HG03097 (cell line): ENCODE data around the gene INPP5K.
A peak's percentile ranks its signal among the peaks of the same experiment; 100 is the strongest.
"Not testable (repeated sequence)": the region's sequence is repeated elsewhere in the genome, so short reads cannot be mapped to it uniquely, and the experiment has no call there.

ENCODE experiments used
- ATAC-seq: cut with Tn5 transposase; IDR thresholded peaks from one replicate; pipeline ENCODE4 v1.9.1; 2021; ENCODE audit not compliant: unreplicated experiment, low FRiP score

INPP5K gene

DNA sequence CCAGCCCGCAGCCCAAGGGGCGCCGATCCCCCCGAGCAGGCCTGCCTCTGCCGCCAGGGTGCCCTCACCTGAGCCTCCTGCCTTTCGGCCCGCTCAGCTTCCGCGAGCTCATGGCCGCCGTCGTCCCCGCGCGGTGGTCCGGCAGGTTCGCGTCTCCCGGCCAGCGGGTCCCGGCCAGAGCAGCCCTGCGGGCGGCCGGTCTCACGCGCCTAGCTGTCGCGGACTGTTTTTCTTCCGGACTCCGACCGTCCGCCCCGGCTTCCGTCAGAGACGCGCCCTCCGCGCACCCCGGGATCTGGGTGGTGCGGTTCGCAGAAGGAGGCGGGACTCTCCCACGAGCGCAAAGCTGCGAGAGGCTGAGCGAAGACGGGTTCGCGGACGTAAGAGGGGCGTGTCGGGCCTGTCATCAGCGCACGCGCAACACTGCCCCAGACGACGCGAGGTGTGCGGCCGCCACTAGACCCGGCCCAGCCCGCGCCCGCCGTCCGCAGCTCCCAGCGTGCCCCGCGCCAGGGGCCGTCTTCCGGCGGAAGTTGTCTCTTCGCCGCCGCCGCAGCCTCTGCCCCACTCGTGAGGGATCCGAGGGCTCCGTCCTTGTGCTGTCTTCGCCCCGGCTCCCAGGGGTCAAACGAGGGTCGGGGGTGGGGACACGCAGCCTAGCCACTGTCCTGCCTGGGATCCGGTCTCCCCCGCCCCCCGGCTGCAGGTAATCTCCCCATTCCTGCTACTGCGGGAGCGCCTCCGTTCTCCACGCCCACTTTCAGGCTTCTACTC lies at the start of gene INPP5K:
Gene INPP5K (minus strand): TSS at position 225 of the 774 bp plus-strand sequence. CDS start 113 bp downstream, at position 112.
- peak; percentile 92 for ATAC-seq

DNA sequence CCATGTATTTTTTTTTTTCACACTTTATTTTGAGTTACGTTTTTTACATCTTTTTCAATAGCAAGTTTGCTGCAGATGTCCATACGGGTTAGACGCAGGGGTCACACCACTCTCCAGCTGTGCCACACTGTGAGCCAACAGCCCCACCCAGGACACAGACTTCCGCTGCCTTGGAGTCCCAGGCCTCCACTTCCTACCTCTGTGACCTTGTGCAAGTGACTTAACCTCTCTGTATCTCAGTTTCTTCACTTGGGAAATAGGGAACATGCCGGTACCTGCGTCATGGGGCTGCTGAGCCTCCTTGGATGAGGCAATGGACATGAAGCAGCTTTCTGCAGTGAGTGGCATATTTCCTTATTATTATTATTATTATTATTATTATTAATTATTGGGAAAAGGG lies 49.5 kb upstream of the INPP5K start:
- ATAC-seq: no peak

DNA sequence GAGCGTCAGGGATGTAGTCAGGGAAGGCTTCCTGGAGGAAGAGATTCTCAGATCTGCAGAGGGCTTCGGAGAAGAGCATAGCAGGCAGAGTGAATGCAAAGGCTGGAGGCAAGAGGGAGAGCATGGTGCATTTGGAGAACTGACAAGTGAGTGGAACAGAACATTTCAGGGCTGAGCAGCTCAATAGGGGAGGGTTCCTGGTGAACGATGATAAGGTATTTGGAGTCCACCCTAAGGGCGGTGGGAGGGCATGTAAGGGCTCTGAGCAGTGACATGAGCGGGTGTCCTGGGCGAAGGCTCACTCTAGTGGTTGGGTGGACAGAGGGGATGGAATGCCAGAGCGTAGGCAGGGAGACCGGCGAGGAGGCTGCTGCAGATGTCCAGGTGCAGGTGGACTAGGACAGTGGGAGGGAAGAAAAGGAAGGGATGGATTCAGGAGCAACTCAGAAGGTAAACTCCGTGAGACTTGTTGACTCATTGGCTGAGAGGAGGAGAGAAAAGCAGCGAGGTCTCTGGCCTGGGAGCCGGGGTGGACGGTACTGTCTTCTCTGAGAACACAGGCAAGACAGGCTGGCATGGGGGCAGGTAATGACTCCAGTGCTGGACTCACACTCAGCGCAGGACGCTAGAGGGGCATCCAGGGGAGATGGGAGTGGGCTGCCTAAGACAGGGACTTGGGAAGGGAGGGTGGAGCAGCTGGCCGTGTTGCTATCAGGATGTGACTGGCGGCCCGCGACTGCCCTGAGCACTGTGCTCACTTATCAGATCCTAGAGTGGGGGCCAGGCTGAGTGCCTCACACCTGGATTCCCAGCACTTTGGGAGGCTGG lies 47.6 kb upstream of the INPP5K start:
- no peak for ATAC-seq

DNA sequence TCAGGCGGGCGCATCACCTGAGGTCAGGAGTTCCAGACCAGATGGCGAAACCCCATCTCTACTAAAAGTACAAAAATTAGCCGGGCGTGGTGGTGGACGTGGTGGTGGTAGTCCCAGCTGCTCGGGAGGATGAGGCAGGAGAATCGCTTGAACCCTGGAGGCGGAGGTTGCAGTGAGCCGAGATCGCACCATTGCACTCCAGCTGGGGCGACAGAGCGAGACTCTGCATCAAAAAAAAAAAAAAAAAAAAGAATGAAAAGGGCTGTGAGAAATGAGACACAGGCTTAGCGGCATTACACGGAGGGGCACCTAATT lies 47.0 kb upstream of the INPP5K start:
- not testable (repeated sequence) for ATAC-seq

DNA sequence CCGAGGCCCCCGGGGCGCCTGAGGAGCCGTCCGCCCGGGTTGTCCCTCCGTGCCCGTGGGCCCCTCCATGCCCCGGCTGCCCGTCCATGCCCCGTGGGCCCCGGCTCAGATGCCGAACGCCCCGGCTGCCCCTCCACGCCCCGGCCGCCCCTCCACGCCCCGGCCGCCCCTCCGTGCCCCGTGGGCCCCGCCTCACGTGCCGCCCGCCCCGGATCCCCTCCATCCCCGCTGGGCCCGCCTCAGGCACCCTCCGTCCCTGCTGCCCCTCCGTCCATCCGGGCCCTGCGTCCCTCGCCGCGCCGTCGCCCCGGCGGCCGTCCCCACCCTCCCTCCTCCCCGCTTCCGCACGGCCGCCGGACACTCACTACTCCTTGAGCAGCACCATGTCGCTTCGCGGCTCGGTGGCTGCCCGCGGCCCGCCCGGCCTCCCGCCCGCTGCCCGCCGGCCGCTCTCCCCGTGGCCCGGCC lies 45.8 kb upstream of the INPP5K start:
- peak; percentile 24 for ATAC-seq

DNA sequence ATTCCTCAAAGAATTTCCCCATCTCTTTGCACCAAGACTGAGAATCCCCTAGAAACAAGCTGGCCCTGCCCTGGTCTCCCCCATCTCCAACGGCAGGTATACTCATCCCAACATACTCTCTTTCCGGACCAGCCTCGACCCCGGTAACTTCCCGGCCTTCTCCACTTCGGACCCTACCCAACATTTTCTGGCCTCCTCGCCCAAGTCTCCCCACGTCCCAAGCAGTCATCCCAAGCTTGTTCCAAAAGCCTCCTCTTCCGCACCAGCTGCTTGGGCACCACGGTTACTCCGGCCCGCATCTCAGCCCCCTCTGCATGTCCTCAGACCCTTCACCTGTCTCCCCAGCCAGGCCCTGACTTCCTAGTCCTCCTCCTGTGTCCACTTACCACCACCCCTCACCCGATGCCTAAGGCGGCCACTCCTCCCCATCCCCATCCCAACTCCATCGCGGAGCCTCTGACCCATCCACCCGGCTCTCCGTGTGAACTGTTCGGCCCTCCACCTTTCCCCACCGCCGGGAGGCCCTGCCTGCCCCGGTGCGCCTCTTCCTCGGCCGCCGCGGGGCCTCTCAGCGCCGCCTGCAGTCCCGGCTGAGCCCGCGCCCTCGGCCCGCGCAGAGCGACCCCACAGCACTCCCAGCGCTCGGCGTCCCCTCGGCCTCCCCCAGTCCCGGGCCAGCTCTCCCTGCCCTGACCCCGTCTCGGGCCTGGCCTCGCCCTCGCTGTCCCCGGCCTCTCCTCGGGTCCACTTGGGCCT lies 45.2 kb upstream of the INPP5K start:
- ATAC-seq: peak; percentile 10

DNA sequence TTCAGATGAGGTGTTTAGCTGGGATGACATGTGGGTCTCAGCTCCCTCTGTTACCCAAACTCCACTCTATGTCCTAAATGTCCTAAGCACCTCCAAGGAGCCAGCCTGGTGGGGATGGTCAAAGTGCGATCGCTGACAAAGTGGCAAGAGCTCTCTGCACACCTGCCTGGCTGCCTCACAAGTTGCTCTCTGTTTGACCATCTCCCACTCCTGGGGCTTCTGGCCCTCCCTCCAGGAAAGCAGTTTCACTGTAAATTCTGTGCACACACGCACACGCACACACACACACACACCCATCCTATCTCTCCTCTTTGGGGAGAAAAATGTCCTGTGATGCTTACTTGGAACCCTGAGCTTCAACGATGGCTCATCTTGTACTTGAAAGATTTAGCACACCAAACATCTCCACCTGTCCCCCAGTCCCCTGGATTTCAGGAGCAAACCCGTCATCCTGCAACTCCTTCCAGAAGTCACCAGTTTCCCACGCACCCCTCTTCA lies 44.5 kb upstream of the INPP5K start:
- no peak for ATAC-seq

DNA sequence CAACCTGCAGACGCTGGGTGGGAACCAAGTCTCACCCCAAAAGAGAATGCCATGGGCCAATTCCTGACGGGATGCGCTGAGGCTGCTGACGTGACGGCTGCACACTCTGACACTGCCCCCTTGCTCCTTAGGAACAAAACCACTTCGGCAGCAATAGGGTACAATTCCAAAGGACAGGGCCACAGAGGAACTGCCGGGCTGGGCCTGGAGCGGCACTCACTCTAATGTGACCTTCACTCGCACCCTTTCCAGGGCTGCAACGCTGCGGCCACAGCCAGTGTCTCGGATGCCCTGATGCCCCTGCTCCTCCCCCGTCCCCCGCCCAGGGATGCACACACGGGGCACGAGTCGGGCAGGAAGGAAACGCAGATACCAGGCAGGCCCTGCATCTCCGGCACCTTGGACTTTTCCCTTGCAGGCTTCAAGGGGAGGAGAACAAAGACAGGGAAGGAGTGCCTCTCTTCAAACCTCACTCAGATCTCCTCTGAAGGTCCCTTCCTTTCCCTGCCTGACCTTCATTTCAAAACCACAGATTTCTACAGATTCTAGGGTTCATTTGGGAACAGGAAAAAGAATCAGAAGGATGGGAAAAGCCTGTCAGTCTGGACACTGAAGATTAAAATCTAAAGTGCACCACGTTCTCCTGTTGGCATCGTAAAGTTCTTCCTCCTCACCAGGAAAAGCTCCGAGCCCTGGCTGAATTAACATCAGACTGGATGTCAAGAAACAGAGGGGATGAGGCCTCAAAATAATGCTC lies 43.9 kb upstream of the INPP5K start:
- ATAC-seq: no peak

DNA sequence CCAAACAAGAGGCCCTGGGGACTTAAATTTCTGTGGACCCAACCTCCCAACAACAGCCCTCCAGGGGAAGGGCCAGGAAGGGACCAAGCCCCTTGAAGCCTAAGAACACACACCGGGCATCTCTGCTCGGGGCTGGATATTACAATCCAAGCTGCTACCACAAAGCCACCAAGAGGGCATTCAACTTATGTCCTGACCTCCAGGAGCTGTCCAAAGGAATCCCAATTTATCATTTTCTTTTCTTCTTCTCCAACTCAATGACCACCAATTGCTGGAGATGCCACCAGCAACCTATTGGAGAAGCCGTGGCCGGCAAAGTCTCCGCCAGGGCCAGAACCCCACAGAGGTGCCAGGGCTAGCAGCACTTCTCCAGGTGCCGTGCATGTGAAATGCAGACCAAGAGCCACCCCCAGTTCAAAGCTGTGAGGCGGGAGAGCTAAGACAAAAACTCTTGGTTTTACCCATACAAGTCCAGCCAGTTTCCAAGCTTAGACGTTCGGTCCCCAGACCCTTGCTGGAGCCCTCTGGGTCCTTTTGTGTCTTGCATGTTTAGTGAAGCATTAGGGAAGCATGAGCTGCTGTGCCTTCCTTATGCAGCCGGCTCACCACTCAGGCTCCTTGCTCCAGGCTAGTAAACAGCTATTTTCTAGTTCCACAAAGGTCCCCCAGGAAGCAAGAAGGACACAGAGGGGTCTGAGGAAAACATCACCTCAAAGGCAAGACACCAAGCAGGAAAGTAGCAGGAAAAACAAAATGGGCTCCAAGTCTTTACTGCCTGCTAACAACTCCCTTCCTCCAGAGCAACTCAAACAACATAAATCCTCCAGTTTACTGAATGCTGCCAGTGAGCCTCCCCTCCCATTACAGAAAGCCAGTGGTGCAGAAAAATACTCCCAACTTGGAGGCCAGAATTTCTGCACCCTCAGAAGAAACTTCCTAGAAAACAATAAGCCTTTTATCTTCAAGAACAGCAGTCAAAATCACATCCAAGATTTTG lies 42.9 kb upstream of the INPP5K start:
- ATAC-seq: no peak

DNA sequence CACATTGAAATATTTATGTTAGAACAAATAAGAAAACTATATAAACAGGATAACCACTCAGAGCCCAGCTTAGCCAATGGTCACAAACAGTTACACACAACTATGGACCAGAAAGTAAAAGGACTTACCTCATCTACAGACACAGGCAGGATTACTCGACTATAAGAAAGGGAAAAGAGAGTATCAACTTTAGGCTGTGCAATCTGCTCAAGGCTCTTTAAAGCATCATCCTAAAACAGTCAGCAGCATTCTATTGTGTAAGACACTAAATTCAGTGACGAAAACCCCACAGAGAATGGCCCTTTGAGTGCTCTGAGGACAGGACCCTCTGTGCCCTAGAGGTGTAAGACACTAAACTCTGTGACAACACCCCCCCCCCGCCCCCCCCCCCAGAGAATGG lies 42.0 kb upstream of the INPP5K start:
- no peak for ATAC-seq

DNA sequence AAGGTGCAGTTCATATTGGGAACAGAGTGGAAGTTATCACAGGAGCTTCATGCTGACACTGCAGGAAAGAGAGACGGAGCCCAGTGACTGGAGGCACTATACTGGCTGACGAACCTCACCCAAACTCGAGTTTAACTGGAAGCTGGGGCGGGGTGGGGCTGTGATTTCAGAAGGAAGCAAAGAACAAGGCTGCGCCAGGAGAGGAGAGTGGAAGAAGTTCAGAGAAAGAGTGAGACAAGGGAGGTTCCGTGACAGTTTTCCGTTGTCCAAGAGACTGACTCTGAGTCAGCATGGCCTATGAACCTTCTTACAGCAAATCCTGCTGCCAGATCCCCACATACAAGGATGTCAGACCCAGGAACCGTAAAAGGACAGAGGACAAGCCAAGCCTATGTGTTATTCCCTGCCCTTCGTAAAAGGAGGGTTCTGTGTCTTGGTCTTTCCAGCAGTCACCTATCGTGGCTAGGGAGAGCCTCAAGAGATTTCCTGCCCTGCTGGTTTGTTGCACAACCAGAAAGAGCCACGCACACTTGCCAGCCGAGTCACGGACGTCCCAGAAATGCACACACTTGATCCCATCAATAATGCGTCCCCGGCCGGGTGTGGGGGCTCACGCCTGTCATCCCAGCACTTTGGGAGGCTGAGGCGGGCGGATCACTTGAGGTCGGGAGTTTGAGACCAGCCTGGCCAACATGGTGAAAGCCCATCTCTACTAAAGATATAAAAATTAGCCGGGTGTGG lies 41.1 kb upstream of the INPP5K start:
- no peak for ATAC-seq

DNA sequence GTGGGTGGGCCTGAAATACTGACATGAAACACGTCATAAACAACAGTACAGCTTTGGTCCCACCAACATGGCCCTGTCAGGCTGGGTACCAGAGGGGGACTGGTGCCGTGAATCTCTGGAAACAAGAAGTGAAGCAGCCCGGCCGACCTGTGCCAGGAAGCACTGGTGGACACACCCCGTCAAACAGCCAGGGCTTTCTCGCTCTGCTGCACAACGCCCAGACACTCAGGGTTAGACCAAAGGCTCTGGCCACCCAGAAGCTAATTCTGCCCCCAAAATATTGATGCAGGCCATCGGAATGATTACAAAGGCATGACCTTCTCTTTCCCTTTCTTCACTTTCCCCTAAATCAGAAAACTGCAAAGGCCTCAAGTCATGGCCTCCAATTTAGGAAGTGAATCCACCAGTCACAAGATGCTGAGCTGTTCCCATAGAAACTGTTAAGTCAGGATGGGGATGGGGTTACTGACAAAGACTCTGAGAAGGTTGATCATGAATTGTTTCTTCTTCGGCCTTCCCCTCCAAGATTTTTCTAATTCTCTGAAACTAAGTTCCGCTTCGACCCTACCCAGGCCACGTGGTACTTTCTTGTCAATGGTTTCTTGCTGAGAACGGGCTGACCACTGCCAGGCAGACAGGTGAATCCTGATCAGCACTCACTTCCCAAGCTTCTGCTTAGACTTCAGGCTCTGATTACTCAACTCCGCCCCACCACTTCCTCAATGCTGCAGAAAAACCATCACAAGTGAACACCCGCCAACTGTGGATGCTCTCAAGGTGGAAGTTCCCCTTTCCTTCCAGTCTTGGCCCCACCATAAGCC lies 39.4 kb upstream of the INPP5K start:
- no peak for ATAC-seq

DNA sequence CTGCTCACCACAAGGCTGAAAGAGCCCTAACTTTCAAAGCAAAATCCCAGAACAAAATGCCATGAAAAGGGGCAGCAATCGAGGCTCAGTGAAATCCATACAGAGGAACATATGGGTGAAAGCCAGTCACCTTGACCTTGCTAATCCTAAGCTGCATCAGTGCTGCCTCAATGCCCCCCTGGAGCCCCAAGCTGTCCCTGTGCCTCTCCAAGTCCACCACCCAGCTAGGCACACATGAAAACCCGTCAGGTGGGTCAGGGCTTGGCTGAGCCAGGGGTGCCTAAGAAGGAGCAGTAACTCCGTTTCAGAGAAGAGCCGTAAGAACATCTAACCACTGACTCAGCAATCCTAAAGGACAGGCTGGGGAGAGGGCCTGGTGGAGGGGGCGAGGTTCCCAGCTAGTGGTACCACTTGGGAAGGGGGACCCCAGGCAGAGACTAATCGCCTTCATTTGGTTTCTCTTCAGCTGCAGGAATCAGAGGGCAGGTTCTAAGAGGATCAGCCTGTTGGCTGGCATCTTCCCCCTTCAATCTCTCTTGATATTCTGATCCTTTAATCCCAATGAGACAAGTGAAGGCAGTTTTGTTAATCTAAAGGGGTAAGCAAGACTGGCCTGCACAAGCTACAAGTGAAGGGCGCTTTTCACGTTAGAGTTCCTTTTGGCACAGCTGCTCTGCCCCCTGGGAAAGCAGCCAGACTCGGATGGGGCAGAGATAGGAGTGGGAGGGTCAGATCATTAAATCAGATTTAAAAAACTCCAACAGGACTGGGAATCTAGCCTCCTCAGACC lies 38.5 kb upstream of the INPP5K start:
- ATAC-seq: no peak

DNA sequence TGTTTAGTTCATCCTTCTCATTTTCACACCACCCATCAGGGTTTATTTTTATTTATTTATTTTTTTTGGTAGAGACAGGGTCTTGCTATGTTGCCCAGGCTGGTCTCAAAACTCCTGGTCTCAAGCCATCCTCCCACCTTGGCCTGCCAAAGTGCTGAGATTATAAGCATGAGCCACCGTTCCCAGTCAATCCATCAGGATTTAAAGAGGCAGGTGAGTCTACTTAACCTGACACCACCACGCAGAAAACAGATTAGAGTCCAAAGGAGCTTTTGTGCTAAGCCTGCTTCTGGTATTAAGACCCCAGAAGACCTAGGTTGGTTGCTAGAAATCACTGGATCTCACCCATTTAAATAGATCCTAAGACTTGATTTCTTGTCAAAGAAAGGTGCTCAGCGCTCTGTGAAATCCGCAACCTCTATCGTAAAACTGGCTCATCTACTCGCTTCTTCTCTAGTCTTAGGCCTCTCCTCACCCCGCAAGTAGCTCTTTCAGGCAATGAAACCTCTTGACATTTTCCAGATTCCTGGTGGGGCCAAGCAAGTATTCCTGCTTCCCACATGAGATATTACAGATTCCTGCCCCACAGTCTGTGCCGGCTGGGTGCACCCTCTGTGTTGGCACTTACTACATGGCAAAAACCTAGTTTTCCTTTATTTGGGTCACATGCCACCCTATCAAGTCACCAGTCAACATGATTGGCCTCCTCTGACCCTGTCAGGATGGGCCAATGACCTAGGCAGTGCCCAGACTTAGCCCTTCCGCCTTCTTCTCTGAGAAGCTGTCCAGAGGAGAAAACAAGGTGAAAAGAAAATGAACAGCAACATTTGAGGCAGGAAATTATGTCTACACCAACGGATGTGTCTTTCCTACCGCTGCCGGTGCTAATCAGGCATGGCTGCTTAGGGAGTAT lies 37.2 kb upstream of the INPP5K start:
- no peak for ATAC-seq

DNA sequence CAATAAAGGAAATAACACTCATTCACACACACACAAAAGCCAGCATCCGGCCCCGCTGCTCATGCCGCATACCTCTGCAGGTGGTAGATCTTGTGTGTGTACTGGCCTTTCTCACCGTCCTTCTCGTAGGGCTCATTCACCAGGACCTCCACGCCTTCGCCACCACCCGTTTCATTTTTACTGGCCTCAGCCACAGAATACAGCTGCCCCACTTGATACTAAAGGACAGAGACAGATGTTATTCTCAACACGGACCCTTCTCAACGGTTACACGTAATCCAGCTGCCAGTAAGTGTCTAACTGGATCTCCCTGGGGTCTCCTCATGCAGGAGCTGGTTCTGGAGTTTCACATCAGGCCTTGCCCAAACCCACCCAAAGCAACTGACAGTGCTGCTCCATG lies 36.5 kb upstream of the INPP5K start:
- no peak for ATAC-seq

DNA sequence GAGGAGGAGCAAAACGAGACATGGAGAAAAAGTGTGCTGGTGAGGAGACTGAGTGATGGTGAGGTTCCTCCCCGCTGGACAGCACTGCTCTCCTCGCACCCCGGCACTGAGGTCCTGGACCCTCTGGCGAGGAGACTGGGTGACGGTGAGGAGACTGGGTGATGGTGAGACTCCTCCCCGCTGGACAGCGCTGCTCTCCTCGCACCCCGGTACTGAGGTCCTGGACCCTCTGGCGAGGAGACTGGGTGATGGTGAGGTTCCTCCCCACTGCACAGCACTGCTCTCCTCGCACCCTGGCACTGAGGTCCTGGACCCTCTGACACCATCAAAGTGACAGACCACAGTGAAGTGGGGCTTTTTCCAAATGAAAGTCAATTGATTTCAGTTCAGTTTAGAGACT lies 35.3 kb upstream of the INPP5K start:
- no peak for ATAC-seq
